ENCODE data around the gene OR6Y1. TPM values are rescaled to one million over a fixed set of nuclear protein-coding genes. Genes with fewer than 3 reads are reported as not detected.

The OR6Y1 gene
- total and polyA plus RNA-seq, 2 of the 13 experiments (the other 11 are each of a cell fraction or from before 2014, with no cell fraction given): not detected

- no TSS peak for BruUV-seq (replicated peaks)
- no peak for DNase-seq (ENCODE audit: low spot score)
- Histone ChIP-seq H3K27ac (ENCODE audit: extremely low read length, insufficient read depth, low read length) (no peak overlapping the region), H3K9ac (ENCODE audit: insufficient read depth, low read depth, low read length) (no peak overlapping the region), H3K27me3 (ENCODE audit: control insufficient read depth in 1 of 2, insufficient read depth in 2 of 2, low read length in 2 of 2) (no peaks in the 10 kb centered on the region), H3K4me2 (ENCODE audit: low read depth, low read length) (no peak overlapping the region), H2AFZ (ENCODE audit: low read length) (no peak overlapping the region), H4K20me1 (ENCODE audit: insufficient read depth, low read length) (no peaks in the 10 kb centered on the region), H3K36me3 (replicated peaks in 1 of 2; ENCODE audit: control insufficient read depth in 1 of 2, insufficient read depth in 2 of 2, low read length in 2 of 2) (no peaks in the 10 kb centered on the region), H3K9me3 (ENCODE audit: low read length) (no peaks in the 10 kb centered on the region), H3K4me1 (ENCODE audit: insufficient read depth, low read length) (no peaks in the 10 kb centered on the region), H3K4me3 (replicated peaks in 1 of 3; ENCODE audit: insufficient read depth in 1 of 3, low read depth in 2 of 3, low read length in 3 of 3) (no peak overlapping the region), H3K79me2 (ENCODE audit: insufficient read depth, low read length) (no peaks in the 10 kb centered on the region)
- in situ Hi-C loops (cut with HindIII; ENCODE audit: extremely low pct_ligation_motif_present, low pct_unique_long_range_greater_than_20kb) (no loop called here), intact Hi-C loops (cut with micrococcal nuclease; ENCODE audit: unreplicated experiment) (no loop called here)
- POLR2A ChIA-PET: no interaction called here
- CTCF ChIA-PET (ENCODE audit: low intra/inter-chr PET ratio, low total read pairs): no interaction called here
- no peak for FAIRE-seq
- TF ChIP-seq KAT7 (CRISPR knock-in tag; IDR thresholded peaks at IDR 0.05; ENCODE audit: borderline replicate concordance) (no peak), THRA (CRISPR knock-in tag; IDR thresholded peaks at IDR 0.05; ENCODE audit: borderline replicate concordance) (no peak), KAT2B (IDR thresholded peaks at IDR 0.05; ENCODE audit: borderline replicate concordance, low read depth, low read length) (no peak), HNF1A (IDR thresholded peaks at IDR 0.05; ENCODE audit: low read depth) (no peak), HNF1A (CRISPR knock-in tag; IDR thresholded peaks at IDR 0.05; ENCODE audit: borderline replicate concordance) (no peak), ZNF235 (CRISPR knock-in tag; IDR thresholded peaks at IDR 0.05; ENCODE audit: borderline replicate concordance) (no peak), MAF1 (CRISPR knock-in tag; IDR thresholded peaks at IDR 0.05; ENCODE audit: borderline replicate concordance) (no peak), CCDC6 (CRISPR knock-in tag; IDR thresholded peaks at IDR 0.05) (no peak), MEF2D (CRISPR knock-in tag; IDR thresholded peaks at IDR 0.05) (no peak), HOXA5 (CRISPR knock-in tag; IDR thresholded peaks at IDR 0.05) (no peak), ZNF629 (CRISPR knock-in tag; conservative IDR thresholded peaks at IDR 0.05) (no peak), ZNF160 (CRISPR knock-in tag; IDR thresholded peaks at IDR 0.05) (no peak), SMAD3 (CRISPR knock-in tag; IDR thresholded peaks at IDR 0.05) (no peak), ATF5 (CRISPR knock-in tag; IDR thresholded peaks at IDR 0.05; ENCODE audit: low read depth) (no peak), MAX (IDR thresholded peaks at IDR 0.05) (no peak), SIN3B (IDR thresholded peaks at IDR 0.05; ENCODE audit: low read length) (no peak), ZNF3 (CRISPR knock-in tag; IDR thresholded peaks at IDR 0.05) (no peak)
- WGBS (ENCODE audit: low lambda C conversion rate): 0% methylated on average over 2 of the region's 2 CpGs
- no peak for ATAC-seq
These were observed 59.4 kb downstream of the OR6Y1 start for GRCh38 chr1:158494796-158495195.

Data from HepG2 (cell line).